Measurements from ENCODE around the gene TM7SF2. TPM values are rescaled to one million over a fixed set of nuclear protein-coding genes. Genes with fewer than 3 reads are reported as not detected.

TM7SF2 gene
- total and polyA plus RNA-seq, 3 donors from 2014 or later, result 36.4 to 49.6 (median 42.0) TPM

GRCh38 chr11:65072631-65072966, 39.1 kb upstream of the TM7SF2 start:
- no peaks in the 10 kb centered on the region for H3K36me3 ChIP-seq (ENCODE audit: low read depth, missing control alignments)
- no peaks in the 10 kb centered on the region for H3K4me1 ChIP-seq
- no peak overlapping the region for H3K27ac ChIP-seq
- WGBS, 2 donors, result 71 to 89% methylated on average over 1 of the region's 1 CpG
- no peak overlapping the region for H3K4me3 ChIP-seq
- no peaks in the 10 kb centered on the region for H3K27me3 ChIP-seq
- no peaks in the 10 kb centered on the region for H3K9me3 ChIP-seq
- intact Hi-C loops (cut with DNase I; ENCODE audit: low total_unique reads), result no loop called here
- no peak for TF ChIP-seq POLR2A (IDR thresholded peaks at IDR 0.05)
- no peak for DNase-seq

- DNase-seq, result no peak
- H3K36me3 ChIP-seq (ENCODE audit: low read depth, missing control alignments), result no peaks in the 10 kb centered on the region
- 65 to 73% methylated on average over 4 of the region's 4 CpGs for WGBS, 2 donors
- H3K4me1 ChIP-seq, result no peaks in the 10 kb centered on the region
- no peak overlapping the region for H3K27ac ChIP-seq
- no peaks in the 10 kb centered on the region for H3K27me3 ChIP-seq
- H3K9me3 ChIP-seq, result no peaks in the 10 kb centered on the region
- intact Hi-C loops (cut with DNase I; ENCODE audit: low total_unique reads), result no loop called here
- TF ChIP-seq CTCF (IDR thresholded peaks at IDR 0.05) (no peak), POLR2A (IDR thresholded peaks at IDR 0.05) (no peak)
- H3K4me3 ChIP-seq, result no peak overlapping the region
Observed at GRCh38 chr11:65077451-65077850, 34.2 kb upstream of the TM7SF2 start.

GRCh38 chr11:65078151-65078550, 33.5 kb upstream of the TM7SF2 start:
- DNase-seq, result peak; percentile 37

GRCh38 chr11:65078786-65079342, 32.8 kb upstream of the TM7SF2 start:
- H3K36me3 ChIP-seq (ENCODE audit: low read depth, missing control alignments), result no peaks in the 10 kb centered on the region
- DNase-seq, result no peak
- no peaks in the 10 kb centered on the region for H3K27me3 ChIP-seq
- no peak overlapping the region for H3K27ac ChIP-seq
- no peaks in the 10 kb centered on the region for H3K4me1 ChIP-seq
- WGBS, 2 donors, result 77 to 89% methylated on average over 8 to 9 of the region's 9 CpGs
- no peaks in the 10 kb centered on the region for H3K9me3 ChIP-seq
- TF ChIP-seq POLR2A (IDR thresholded peaks at IDR 0.05), result no peak
- no peak overlapping the region for H3K4me3 ChIP-seq
- intact Hi-C loops (cut with DNase I; ENCODE audit: low total_unique reads), result no loop called here

More at GRCh38 chr11:65078151-65078550, 33.5 kb upstream of the TM7SF2 start:
- Histone ChIP-seq H3K27ac (no peak overlapping the region), H3K4me1 (no peaks in the 10 kb centered on the region), H3K27me3 (no peaks in the 10 kb centered on the region), H3K36me3 (ENCODE audit: low read depth, missing control alignments) (no peaks in the 10 kb centered on the region), H3K9me3 (no peaks in the 10 kb centered on the region), H3K4me3 (no peak overlapping the region)
- TF ChIP-seq CTCF (IDR thresholded peaks at IDR 0.05), result peak; percentile 23 to 55 (median 51)
- no peak for TF ChIP-seq POLR2A (IDR thresholded peaks at IDR 0.05)
- intact Hi-C loops (cut with DNase I; ENCODE audit: low total_unique reads), result no loop called here
- 56 to 77% methylated on average over 3 of the region's 3 CpGs for WGBS, 2 donors

- DNase-seq, result no peak
- H3K4me3 ChIP-seq, result peak overlapping the region; percentile 86 to 96
- peaks cover 14% of the 10 kb centered on the region for H3K4me1 ChIP-seq
- H3K36me3 ChIP-seq (ENCODE audit: low read depth, missing control alignments), result no peaks in the 10 kb centered on the region
- no peaks in the 10 kb centered on the region for H3K27me3 ChIP-seq
- intact Hi-C loops (cut with DNase I; ENCODE audit: low total_unique reads), result no loop called here
- no peak for TF ChIP-seq CTCF (IDR thresholded peaks at IDR 0.05)
- TF ChIP-seq POLR2A (IDR thresholded peaks at IDR 0.05), result no peak
- WGBS, 2 donors, result 4 to 5% methylated on average over 13 of the region's 13 CpGs
- H3K27ac ChIP-seq, result peak overlapping the region; percentile 92 to 93
- H3K9me3 ChIP-seq, result no peaks in the 10 kb centered on the region
Observed at GRCh38 chr11:65083134-65083833, 28.4 kb upstream of the TM7SF2 start.
